ENCODE measurements around the gene TMEM232.

DNA sequence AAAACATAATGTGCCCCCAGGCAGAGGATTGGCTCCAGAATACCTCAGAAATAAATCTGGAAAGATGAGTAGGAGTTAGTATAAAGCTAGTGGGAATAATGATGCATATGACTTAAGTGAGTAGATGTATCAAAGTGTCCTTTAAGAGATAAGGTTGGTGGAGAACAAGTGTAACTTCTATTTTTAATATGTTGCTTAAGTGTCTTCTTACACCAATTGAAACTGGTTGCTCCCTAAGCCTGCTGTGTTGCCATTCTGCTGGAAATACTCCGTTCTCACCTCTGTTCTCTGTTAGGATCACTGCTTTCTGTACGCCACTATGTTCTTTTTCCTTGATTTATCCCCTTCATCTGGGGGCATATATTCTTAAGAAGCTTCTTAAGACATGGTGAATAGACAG, 286.4 kb downstream of the TMEM232 start:
- TF ChIP-seq EZH2phosphoT487 (IDR thresholded peaks at IDR 0.05; ENCODE audit: borderline replicate concordance, low read depth, low read length), result no peak
- TF ChIP-seq, protein P1, sequence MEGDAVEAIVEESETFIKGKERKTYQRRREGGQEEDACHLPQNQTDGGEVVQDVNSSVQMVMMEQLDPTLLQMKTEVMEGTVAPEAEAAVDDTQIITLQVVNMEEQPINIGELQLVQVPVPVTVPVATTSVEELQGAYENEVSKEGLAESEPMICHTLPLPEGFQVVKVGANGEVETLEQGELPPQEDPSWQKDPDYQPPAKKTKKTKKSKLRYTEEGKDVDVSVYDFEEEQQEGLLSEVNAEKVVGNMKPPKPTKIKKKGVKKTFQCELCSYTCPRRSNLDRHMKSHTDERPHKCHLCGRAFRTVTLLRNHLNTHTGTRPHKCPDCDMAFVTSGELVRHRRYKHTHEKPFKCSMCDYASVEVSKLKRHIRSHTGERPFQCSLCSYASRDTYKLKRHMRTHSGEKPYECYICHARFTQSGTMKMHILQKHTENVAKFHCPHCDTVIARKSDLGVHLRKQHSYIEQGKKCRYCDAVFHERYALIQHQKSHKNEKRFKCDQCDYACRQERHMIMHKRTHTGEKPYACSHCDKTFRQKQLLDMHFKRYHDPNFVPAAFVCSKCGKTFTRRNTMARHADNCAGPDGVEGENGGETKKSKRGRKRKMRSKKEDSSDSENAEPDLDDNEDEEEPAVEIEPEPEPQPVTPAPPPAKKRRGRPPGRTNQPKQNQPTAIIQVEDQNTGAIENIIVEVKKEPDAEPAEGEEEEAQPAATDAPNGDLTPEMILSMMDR (conservative IDR thresholded peaks at IDR 0.05; ENCODE audit: low read length), result no peak

Measured in OCI-LY7 (cell line).